Neural progenitor cell (in vitro differentiated cells): ENCODE measurements around the gene SPARCL1. TPM values are rescaled to one million over a fixed set of nuclear protein-coding genes. Genes with fewer than 3 reads are reported as not detected.

ENCODE experiments used
- DNase-seq: peaks from one replicate; pipeline ENCODE4 v3.0.0-alpha.2; 2016; ENCODE audit warnings: low spot score
- H2AFZ ChIP-seq: fragments of 200-600 bp; sonication (generic); replicated peaks from 2 replicates; pipeline ENCODE4 v1.6.1; 2016; ENCODE audit warnings: antibody characterized with exemption
- H3F3A ChIP-seq: fragments of 200-600 bp; sonication (generic); 2 replicates; pipeline ENCODE4 v1.6.1; 2016; ENCODE audit warnings: antibody characterized with exemption, low read depth
- H3K27ac ChIP-seq: fragments of 200-600 bp; sonication (generic); 2 replicates; pipeline ENCODE4 v1.5.1; 2016; ENCODE audit warnings: mild to moderate bottlenecking
- H3K27me3 ChIP-seq: fragments of 200-600 bp; sonication (generic); 2 replicates; pipeline ENCODE4 v1.6.1; 2016; ENCODE audit warnings: mild to moderate bottlenecking, moderate library complexity
- H3K36me3 ChIP-seq: fragments of 200-600 bp; sonication (generic); 2 replicates; pipeline ENCODE4 v1.5.1; 2016
- H3K4me1 ChIP-seq: fragments of 200-600 bp; sonication (generic); 2 replicates; pipeline ENCODE4 v1.6.1; 2016; ENCODE audit warnings: mixed run types
- H3K4me2 ChIP-seq: fragments of 200-600 bp; sonication (generic); 2 replicates; pipeline ENCODE4 v1.6.1; 2016
- H3K4me3 ChIP-seq: fragments of 200-600 bp; sonication (generic); 2 replicates; pipeline ENCODE4 v1.5.1; 2016
- H3K79me2 ChIP-seq: fragments of 200-600 bp; sonication (generic); 2 replicates; pipeline ENCODE4 v1.6.1; 2016; ENCODE audit warnings: low read depth
- H3K9ac ChIP-seq: fragments of 200-600 bp; sonication (generic); 2 replicates; pipeline ENCODE4 v1.6.1; 2016
- H3K9me3 ChIP-seq: fragments of 200-600 bp; sonication (generic); 2 replicates; pipeline ENCODE4 v1.5.1; 2016; ENCODE audit warnings: low read depth
- H4K20me1 ChIP-seq: fragments of 200-600 bp; sonication (generic); 2 replicates; pipeline ENCODE4 v1.6.1; 2016; ENCODE audit warnings: low read depth
- H3K27ac Mint-ChIP-seq: 3 replicates; pipeline ENCODE4 v1.8.0; 2021; ENCODE audit warnings: mixed read lengths
- H3K27me3 Mint-ChIP-seq: 2 replicates; pipeline ENCODE4 v1.8.0; 2022; ENCODE audit warnings: low read depth, mild to moderate bottlenecking, inconsistent platforms, moderate library complexity, mixed read lengths; ENCODE audit not compliant: insufficient read depth
- H3K36me3 Mint-ChIP-seq: 3 replicates; pipeline ENCODE4 v1.8.0; 2021; ENCODE audit warnings: mixed read lengths
- H3K4me1 Mint-ChIP-seq: 3 replicates; pipeline ENCODE4 v1.8.0; 2021; ENCODE audit warnings: mixed read lengths
- H3K4me3 Mint-ChIP-seq: 3 replicates; pipeline ENCODE4 v1.8.0; 2021; ENCODE audit warnings: mild to moderate bottlenecking, moderate library complexity, mixed read lengths
- H3K9me3 Mint-ChIP-seq: 3 replicates; pipeline ENCODE4 v1.8.0; 2020; ENCODE audit warnings: mixed read lengths
- EZH2 ChIP-seq: fragments of 200-600 bp; sonication (generic); IDR thresholded peaks from 2 replicates; pipeline ENCODE4 v1.6.1; 2017; ENCODE audit warnings: antibody characterized with exemption, mild to moderate bottlenecking, moderate library complexity
- EZH2phosphoT487 ChIP-seq: fragments of 200-600 bp; sonication (generic); IDR thresholded peaks from 2 replicates; pipeline ENCODE4 v1.6.1; 2017; ENCODE audit warnings: antibody characterized with exemption
- total RNA-seq: library from RNA; depleted of rRNA; stranded (reverse); fragments of >200 nt; gene quantifications from 2 replicates; pipeline ENCODE4 v1.2.3, GENCODE V29; 2015; ENCODE audit warnings: low replicate concordance
- TF ChIP-seq, protein P1 (sequence below): fragments of 200-600 bp; sonication (generic); IDR thresholded peaks from 2 replicates; pipeline ENCODE4 v1.5.1; 2017; ENCODE audit warnings: antibody characterized with exemption, mild to moderate bottlenecking

Gene SPARCL1
- total RNA-seq, 1 donor from 2014 or later, result not detected

DNA sequence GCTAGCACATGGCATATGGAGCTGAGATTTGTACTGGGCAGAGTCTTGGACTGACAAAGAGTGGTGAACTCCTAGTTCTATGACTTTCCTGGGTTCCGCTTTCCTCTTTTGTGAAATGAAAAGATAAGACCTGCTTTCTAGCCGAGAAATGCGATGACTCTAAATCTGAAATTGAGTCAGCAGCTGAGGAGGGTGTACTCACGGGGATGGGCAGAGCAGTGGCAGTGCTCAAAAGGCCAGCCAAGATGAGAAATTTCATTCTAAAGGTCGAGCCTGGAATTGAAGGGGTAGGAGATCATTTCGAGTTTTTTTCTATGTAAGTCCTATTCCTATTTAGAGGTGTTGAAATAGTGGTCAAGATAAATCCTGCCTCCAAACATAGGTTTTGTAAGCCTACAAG is 59.8 kb downstream of the SPARCL1 start:
- DNase-seq, result no peak
- H3K4me1 ChIP-seq, result no peaks in the 10 kb centered on the region
- H3K27me3 ChIP-seq, result no peaks in the 10 kb centered on the region
- H3K4me3 Mint-ChIP-seq, result no peak overlapping the region
- H3F3A ChIP-seq, result no peaks in the 10 kb centered on the region
- no peak overlapping the region for H2AFZ ChIP-seq
- H3K9me3 ChIP-seq, result no peaks in the 10 kb centered on the region
- H3K27me3 Mint-ChIP-seq, result peaks cover 3% of the 10 kb centered on the region
- TF ChIP-seq, protein P1, sequence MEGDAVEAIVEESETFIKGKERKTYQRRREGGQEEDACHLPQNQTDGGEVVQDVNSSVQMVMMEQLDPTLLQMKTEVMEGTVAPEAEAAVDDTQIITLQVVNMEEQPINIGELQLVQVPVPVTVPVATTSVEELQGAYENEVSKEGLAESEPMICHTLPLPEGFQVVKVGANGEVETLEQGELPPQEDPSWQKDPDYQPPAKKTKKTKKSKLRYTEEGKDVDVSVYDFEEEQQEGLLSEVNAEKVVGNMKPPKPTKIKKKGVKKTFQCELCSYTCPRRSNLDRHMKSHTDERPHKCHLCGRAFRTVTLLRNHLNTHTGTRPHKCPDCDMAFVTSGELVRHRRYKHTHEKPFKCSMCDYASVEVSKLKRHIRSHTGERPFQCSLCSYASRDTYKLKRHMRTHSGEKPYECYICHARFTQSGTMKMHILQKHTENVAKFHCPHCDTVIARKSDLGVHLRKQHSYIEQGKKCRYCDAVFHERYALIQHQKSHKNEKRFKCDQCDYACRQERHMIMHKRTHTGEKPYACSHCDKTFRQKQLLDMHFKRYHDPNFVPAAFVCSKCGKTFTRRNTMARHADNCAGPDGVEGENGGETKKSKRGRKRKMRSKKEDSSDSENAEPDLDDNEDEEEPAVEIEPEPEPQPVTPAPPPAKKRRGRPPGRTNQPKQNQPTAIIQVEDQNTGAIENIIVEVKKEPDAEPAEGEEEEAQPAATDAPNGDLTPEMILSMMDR, result no peak
- TF ChIP-seq EZH2phosphoT487 (no peak), EZH2 (no peak)
- no peak overlapping the region for H3K4me2 ChIP-seq
- no peak overlapping the region for H3K27ac ChIP-seq
- H3K4me3 ChIP-seq, result no peak overlapping the region
- H3K36me3 ChIP-seq, result no peaks in the 10 kb centered on the region
- no peaks in the 10 kb centered on the region for H3K79me2 ChIP-seq
- H3K9me3 Mint-ChIP-seq, result no peaks in the 10 kb centered on the region
- H3K4me1 Mint-ChIP-seq, result peaks cover 3% of the 10 kb centered on the region
- H3K36me3 Mint-ChIP-seq, result no peaks in the 10 kb centered on the region
- no peak overlapping the region for H3K27ac Mint-ChIP-seq
- H4K20me1 ChIP-seq, result no peaks in the 10 kb centered on the region
- no peak overlapping the region for H3K9ac ChIP-seq

DNA sequence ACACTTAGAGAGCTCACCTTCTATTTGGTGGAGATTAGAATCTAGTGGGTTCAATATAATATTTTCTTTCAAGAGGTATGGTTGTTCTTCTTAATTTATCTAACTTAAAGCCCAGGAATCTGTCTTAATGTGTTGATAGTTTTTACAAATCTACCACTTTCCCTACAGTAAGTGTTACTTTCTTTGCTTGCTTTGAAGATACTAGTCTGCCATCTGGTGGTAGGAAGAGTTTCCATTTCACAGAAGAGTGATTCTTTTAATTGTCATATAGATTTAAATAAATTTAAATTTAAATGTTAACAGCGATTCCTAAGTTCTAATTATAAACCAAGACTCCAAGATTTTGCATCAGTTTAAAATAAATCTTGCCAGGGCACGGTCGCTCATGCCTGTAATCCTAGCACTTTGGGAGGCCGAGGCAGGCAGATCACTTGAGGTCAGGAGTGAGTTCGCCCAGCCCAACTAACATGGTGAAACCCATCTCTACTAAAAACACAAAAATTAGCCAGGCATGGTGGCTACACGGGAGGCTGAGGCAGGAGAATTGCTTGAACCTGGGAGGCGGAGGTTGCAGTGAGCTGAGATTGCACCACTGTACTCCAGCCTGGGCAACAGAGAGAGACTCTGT is 63.3 kb downstream of the SPARCL1 start:
- no peaks in the 10 kb centered on the region for H3K9me3 Mint-ChIP-seq
- TF ChIP-seq, protein P1, result peak; percentile 77
- TF ChIP-seq EZH2 (no peak), EZH2phosphoT487 (no peak)
- H3K4me1 ChIP-seq, result no peaks in the 10 kb centered on the region
- H3K9ac ChIP-seq, result no peak overlapping the region
- H3K36me3 Mint-ChIP-seq, result no peaks in the 10 kb centered on the region
- peak; percentile 47 for DNase-seq
- no peak overlapping the region for H3K4me3 Mint-ChIP-seq
- no peak overlapping the region for H3K27ac ChIP-seq
- H3F3A ChIP-seq, result no peaks in the 10 kb centered on the region
- no peaks in the 10 kb centered on the region for H4K20me1 ChIP-seq
- no peaks in the 10 kb centered on the region for H3K9me3 ChIP-seq
- no peak overlapping the region for H3K27ac Mint-ChIP-seq
- H3K27me3 Mint-ChIP-seq, result peaks cover 3% of the 10 kb centered on the region
- no peak overlapping the region for H3K4me3 ChIP-seq
- H3K4me1 Mint-ChIP-seq, result peaks cover 3% of the 10 kb centered on the region
- H3K79me2 ChIP-seq, result no peaks in the 10 kb centered on the region
- H3K36me3 ChIP-seq, result no peaks in the 10 kb centered on the region
- no peak overlapping the region for H2AFZ ChIP-seq
- no peak overlapping the region for H3K4me2 ChIP-seq
- H3K27me3 ChIP-seq, result no peaks in the 10 kb centered on the region

DNA sequence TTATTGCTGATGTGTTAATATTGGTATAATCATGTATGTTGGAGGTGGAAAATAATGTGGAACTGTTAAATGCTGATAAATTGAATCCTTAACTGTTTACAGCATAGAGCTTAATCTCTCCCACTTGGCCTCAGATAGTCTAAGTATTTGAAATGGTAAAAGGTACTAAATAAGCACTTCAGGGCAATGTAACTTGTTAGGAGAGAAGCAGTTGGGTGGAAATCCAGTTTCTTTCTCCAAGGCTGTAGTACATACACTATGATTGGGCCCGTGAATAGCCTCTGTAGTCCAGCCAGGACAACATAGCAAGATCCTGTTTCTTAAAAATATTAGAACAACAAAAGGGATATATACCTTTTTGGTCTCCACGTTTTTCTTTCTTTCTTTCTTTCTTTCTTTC is 67.1 kb downstream of the SPARCL1 start:
- TF ChIP-seq, protein P1, result no peak
- TF ChIP-seq EZH2phosphoT487 (no peak), EZH2 (no peak)
- Mint-ChIP-seq H3K27me3 (no peaks in the 10 kb centered on the region), H3K27ac (no peak overlapping the region), H3K36me3 (peaks cover 10% of the 10 kb centered on the region), H3K4me1 (peaks cover 3% of the 10 kb centered on the region), H3K4me3 (no peak overlapping the region), H3K9me3 (no peaks in the 10 kb centered on the region)
- Histone ChIP-seq H2AFZ (no peak overlapping the region), H3K36me3 (peaks cover 5% of the 10 kb centered on the region), H3K27me3 (no peaks in the 10 kb centered on the region), H3K79me2 (no peaks in the 10 kb centered on the region), H3K9ac (no peak overlapping the region), H3K9me3 (no peaks in the 10 kb centered on the region), H3K27ac (no peak overlapping the region), H3K4me2 (no peak overlapping the region), H4K20me1 (no peaks in the 10 kb centered on the region), H3F3A (no peaks in the 10 kb centered on the region), H3K4me1 (no peaks in the 10 kb centered on the region), H3K4me3 (no peak overlapping the region)
- DNase-seq, result no peak
